Tibial nerve (tissue), 4 donors: ENCODE results near the gene LRRC42.

Experiments
- CTCF ChIP-seq, 5 experiments: fragments of 200-600 bp in 3 of 5; fragments of 450-650 bp in 2 of 5; sonication (generic) in 3 of 5; IDR thresholded peaks; one replicate each; pipeline ENCODE4 v1.5.1; 2016 to 2019; ENCODE audit warnings: antibody characterized with exemption in 5 of 5, mild to moderate bottlenecking in 3 of 5, moderate library complexity in 2 of 5
- EP300 ChIP-seq, 2 donors: sonication (generic); formaldehyde crosslinking; IDR thresholded peaks; one replicate each; pipeline ENCODE4 v1.6.1; 2017; ENCODE audit warnings: antibody characterized with exemption in 2 of 2, mild to moderate bottlenecking in 1 of 2
- POLR2A ChIP-seq, 2 donors: fragments of 450-650 bp; IDR thresholded peaks; one replicate each; pipeline ENCODE4 v1.6.1; 2017; ENCODE audit warnings: antibody characterized with exemption in 2 of 2, mild to moderate bottlenecking in 2 of 2, moderate library complexity in 2 of 2

GRCh38 chr1:53934170-53934765, 11.9 kb upstream of the LRRC42 start:
- TF ChIP-seq CTCF (IDR thresholded peaks at IDR 0.05) (no peak), EP300 (IDR thresholded peaks at IDR 0.05) (no peak), POLR2A (IDR thresholded peaks at IDR 0.05) (no peak)
